HG03108 (cell line): ENCODE data around the gene TFF1.

ENCODE experiments used
- ATAC-seq: cut with Tn5 transposase; IDR thresholded peaks from one replicate; pipeline ENCODE4 v1.9.1; 2021; ENCODE audit warnings: moderate library complexity; ENCODE audit not compliant: unreplicated experiment

TFF1 gene

GRCh38 chr21:42346866-42347600, 19.3 kb downstream of the TFF1 start:
- ATAC-seq: no peak

DNA sequence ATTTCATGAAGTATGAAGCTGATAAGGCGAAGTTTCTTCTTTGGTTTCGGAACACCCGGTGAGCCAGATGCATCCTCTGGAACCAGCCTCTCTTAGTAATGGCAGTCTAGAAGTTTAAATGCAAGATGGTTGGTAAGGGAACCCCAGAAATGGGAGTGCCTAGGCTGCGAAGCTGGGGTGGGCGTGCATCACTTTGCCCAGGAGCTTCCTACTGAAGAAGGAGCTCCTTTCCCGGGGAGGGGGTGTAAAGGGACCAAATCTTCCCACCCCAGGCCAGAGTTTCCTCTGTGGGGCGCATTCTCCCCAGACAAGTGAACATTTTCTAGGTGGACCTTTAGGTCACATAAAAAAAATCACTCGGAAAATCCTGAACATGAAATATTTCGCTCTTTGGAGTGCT, 19.9 kb downstream of the TFF1 start:
- ATAC-seq: no peak

DNA sequence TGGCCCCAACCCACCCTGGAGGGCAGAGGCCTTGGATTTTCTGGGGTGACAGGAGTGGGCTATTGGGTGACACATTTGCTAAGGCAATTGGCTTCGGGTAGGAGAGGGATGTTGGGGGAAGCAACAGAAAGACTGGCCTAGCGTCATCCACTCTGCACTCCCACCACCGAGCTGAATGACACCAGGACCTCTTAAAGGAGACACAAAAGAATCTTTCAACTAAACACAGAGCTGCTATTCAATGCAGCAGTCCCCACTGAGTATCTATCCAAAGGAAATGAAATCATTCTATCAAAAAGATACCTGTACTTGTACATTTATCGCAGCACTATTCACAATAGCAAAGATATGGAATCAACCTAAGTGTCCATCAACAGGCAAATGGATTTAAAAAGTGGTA, 21.7 kb downstream of the TFF1 start:
- no peak for ATAC-seq

- ATAC-seq: no peak
These were observed 22.3 kb downstream of the TFF1 start for GRCh38 chr21:42343963-42344510.

DNA sequence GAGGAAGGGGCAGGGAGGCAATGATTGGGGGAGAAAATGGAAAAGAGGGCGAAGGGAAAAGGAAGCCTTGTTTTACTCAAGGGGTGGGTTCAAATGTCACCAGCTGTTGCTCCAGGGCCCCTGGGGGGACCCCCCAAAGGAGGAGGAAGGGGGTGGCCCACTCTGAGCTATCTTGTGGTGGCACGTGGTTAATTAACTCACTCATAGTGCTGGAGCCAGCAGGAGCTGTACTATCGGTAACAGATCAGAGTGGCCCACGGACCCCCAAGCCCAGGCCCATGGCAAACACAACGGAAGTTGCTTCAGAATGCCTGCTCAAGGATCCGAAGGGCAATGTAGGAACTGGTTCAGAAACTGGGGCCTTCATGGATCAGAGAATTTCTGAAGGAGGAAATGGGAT, 22.8 kb downstream of the TFF1 start:
- ATAC-seq: no peak

GRCh38 chr21:42343101-42343500, 23.2 kb downstream of the TFF1 start:
- no peak for ATAC-seq

GRCh38 chr21:42341776-42342542, 24.4 kb downstream of the TFF1 start:
- no peak for ATAC-seq

- ATAC-seq: no peak
These were observed 25.9 kb downstream of the TFF1 start for GRCh38 chr21:42340187-42341050.

GRCh38 chr21:42338729-42339715, 27.3 kb downstream of the TFF1 start:
- ATAC-seq: no peak

- no peak for ATAC-seq
These were observed 28.3 kb downstream of the TFF1 start for GRCh38 chr21:42337830-42338728.

GRCh38 chr21:42337276-42337675, 29.1 kb downstream of the TFF1 start:
- ATAC-seq: no peak

DNA sequence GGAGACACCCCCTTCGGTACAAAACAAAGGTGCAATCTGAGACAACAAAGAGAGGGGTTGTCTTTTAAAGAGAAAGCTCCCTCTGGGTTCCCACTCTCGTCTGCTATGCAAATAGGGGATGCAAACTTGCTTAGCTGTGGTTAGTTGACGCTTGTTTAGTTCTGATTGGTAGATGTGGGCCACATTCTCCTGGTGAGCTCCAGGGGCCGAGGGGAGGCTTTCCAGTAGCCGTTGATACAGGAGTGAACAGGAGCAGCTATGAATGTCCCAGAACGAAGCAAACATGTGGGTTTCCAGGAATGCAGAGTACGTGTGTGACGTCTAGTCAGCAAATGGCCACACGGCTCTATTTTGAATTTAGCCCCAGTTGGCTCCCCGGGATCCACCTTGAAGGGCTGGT, 30.3 kb downstream of the TFF1 start:
- ATAC-seq: no peak

- ATAC-seq: no peak
These were observed 33.6 kb downstream of the TFF1 start for GRCh38 chr21:42332557-42333317.

GRCh38 chr21:42331660-42332059, 34.7 kb downstream of the TFF1 start:
- no peak for ATAC-seq

DNA sequence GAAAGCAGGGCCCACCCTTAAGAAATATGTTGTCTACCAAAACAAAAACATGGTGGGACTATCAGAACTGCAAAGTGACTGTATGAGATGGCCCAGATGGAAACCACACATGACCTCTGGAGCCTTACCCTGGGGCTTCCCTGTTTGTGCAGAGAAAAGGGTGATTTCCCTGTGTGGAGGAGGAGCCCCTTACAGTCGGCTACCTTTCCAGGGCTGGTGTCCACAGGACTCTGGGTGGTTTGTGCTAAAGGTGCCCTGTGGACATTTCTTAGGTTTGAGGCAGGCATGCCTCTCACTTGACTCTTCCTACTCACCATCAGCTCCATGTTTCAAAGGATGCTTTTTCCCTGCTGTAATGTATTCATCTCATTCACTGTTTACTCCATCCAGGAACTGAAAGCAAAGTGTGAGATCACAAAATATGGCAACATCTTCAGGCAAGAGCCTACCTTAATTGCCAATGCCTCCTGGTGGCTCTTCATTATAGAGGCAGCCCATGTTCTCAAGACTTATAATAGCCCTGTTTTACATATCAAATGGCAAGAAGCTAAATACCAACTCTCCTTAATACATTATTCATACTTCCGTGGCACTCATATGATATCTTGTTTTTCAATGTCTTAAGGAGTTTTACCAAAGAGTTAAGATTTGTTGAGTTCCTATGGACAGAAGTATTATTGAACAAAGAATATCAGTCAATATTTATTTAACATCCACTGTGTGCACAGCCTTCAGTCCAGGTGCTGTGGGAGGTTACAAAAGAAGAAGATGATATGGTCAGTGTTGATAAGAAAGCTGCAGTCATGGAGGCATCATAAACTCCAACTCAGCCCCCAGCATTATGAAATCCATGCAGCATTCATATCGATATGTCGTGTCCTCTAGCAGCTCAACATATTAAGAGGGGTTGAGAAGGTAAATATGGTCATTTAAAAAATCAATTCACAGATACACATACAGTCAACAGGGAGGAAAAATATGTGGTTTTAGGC, 35.7 kb downstream of the TFF1 start:
- no peak for ATAC-seq

GRCh38 chr21:42324896-42325295, 41.4 kb downstream of the TFF1 start:
- no peak for ATAC-seq

DNA sequence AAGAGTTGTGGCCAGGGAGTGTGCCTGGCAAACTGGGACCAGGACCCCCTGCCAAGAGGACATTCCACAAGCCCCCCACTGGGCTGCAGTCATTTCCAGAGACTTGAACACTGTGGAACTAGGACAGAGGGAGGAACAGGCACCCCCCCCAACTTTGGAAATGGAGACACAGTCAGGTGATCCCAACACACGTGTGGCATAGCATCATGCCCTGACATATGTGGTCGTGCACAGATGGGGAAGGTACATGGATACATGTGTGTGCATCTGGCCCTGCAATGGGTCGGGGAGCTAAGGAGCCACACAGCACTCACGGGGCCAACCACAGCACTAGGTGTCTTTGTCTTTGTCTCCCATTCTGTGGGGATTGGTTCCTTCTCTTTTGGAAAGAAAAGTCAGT, 44.5 kb downstream of the TFF1 start:
- no peak for ATAC-seq
